Measurements from ENCODE around the gene FAM131B.

FAM131B gene

GRCh38 chr7:143315776-143316175 is 46.7 kb downstream of the FAM131B start, which contains the start of gene CLCN1:
Gene CLCN1 (plus strand): TSS chr7:143316111. CDS start chr7:143316213, 102 bp downstream.
- no peaks in the 10 kb centered on the region for H3K9me3 ChIP-seq (replicated peaks; ENCODE audit: insufficient read depth, low read length)
- H3K9ac ChIP-seq (ENCODE audit: low read length) = no peak within 1 kb of the TSS
- H3K79me2 ChIP-seq (ENCODE audit: low read length) = no peaks in the 10 kb centered on the region
- H3F3A ChIP-seq (ENCODE audit: insufficient read depth, low read length) = no peaks in the 10 kb centered on the region
- H3K27me3 ChIP-seq (replicated peaks; ENCODE audit: insufficient read depth, low read length) = no peaks in the 10 kb centered on the region
- no peaks in the 10 kb centered on the region for H3K4me1 ChIP-seq (ENCODE audit: low read length)
- H3K27ac ChIP-seq (ENCODE audit: low read length) = no peak within 1 kb of the TSS
- H3K36me3 ChIP-seq (replicated peaks; ENCODE audit: insufficient read depth, low read length) = no peaks in the 10 kb centered on the region
- H2AFZ ChIP-seq (ENCODE audit: low read length) = no peak within 1 kb of the TSS
- no peak within 1 kb of the TSS for H3K4me2 ChIP-seq (ENCODE audit: low read depth, low read length)
- H3K9me2 ChIP-seq (replicated peaks; ENCODE audit: insufficient read depth, low read length) = no peaks in the 10 kb centered on the region
- DNase-seq = no peak
- TF ChIP-seq, protein P1, sequence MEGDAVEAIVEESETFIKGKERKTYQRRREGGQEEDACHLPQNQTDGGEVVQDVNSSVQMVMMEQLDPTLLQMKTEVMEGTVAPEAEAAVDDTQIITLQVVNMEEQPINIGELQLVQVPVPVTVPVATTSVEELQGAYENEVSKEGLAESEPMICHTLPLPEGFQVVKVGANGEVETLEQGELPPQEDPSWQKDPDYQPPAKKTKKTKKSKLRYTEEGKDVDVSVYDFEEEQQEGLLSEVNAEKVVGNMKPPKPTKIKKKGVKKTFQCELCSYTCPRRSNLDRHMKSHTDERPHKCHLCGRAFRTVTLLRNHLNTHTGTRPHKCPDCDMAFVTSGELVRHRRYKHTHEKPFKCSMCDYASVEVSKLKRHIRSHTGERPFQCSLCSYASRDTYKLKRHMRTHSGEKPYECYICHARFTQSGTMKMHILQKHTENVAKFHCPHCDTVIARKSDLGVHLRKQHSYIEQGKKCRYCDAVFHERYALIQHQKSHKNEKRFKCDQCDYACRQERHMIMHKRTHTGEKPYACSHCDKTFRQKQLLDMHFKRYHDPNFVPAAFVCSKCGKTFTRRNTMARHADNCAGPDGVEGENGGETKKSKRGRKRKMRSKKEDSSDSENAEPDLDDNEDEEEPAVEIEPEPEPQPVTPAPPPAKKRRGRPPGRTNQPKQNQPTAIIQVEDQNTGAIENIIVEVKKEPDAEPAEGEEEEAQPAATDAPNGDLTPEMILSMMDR (IDR thresholded peaks at IDR 0.05; ENCODE audit: low read length) = no peak
- TF ChIP-seq EZH2phosphoT487 (IDR thresholded peaks at IDR 0.05; ENCODE audit: low read length) (no peak), EZH2 (optimal IDR thresholded peaks at IDR 0.05; ENCODE audit: low read depth, low read length) (no peak)
- H3K4me3 ChIP-seq (ENCODE audit: low read length) = no peak within 1 kb of the TSS
- H4K20me1 ChIP-seq (ENCODE audit: insufficient read depth, low read length) = no peaks in the 10 kb centered on the region

- no peak overlapping the region for H3K27ac ChIP-seq (ENCODE audit: low read length)
- H4K20me1 ChIP-seq (ENCODE audit: insufficient read depth, low read length) = no peaks in the 10 kb centered on the region
- no peak for TF ChIP-seq EZH2 (optimal IDR thresholded peaks at IDR 0.05; ENCODE audit: low read depth, low read length)
- TF ChIP-seq, protein P1 (IDR thresholded peaks at IDR 0.05; ENCODE audit: low read length) = no peak
- no peak overlapping the region for H3K4me2 ChIP-seq (ENCODE audit: low read depth, low read length)
- H3K9me2 ChIP-seq (replicated peaks; ENCODE audit: insufficient read depth, low read length) = no peaks in the 10 kb centered on the region
- H3K4me3 ChIP-seq (ENCODE audit: low read length) = no peak overlapping the region
- H3K9ac ChIP-seq (ENCODE audit: low read length) = no peak overlapping the region
- H3F3A ChIP-seq (ENCODE audit: insufficient read depth, low read length) = no peaks in the 10 kb centered on the region
- H3K4me1 ChIP-seq (ENCODE audit: low read length) = no peaks in the 10 kb centered on the region
- no peak overlapping the region for H2AFZ ChIP-seq (ENCODE audit: low read length)
- H3K79me2 ChIP-seq (ENCODE audit: low read length) = no peaks in the 10 kb centered on the region
- DNase-seq = no peak
- no peaks in the 10 kb centered on the region for H3K36me3 ChIP-seq (replicated peaks; ENCODE audit: insufficient read depth, low read length)
- no peaks in the 10 kb centered on the region for H3K9me3 ChIP-seq (replicated peaks; ENCODE audit: insufficient read depth, low read length)
- H3K27me3 ChIP-seq (replicated peaks; ENCODE audit: insufficient read depth, low read length) = no peaks in the 10 kb centered on the region
These were observed 48.4 kb downstream of the FAM131B start for GRCh38 chr7:143314127-143314526.

GRCh38 chr7:143308632-143309031 is 53.9 kb downstream of the FAM131B start:
- Histone ChIP-seq H3F3A (ENCODE audit: insufficient read depth, low read length) (no peaks in the 10 kb centered on the region), H3K9me3 (replicated peaks; ENCODE audit: insufficient read depth, low read length) (no peaks in the 10 kb centered on the region), H4K20me1 (ENCODE audit: insufficient read depth, low read length) (no peaks in the 10 kb centered on the region), H3K9ac (ENCODE audit: low read length) (no peak overlapping the region), H3K9me2 (replicated peaks; ENCODE audit: insufficient read depth, low read length) (no peaks in the 10 kb centered on the region), H3K79me2 (ENCODE audit: low read length) (no peaks in the 10 kb centered on the region), H2AFZ (ENCODE audit: low read length) (no peak overlapping the region), H3K4me3 (ENCODE audit: low read length) (no peak overlapping the region), H3K4me1 (ENCODE audit: low read length) (no peaks in the 10 kb centered on the region), H3K36me3 (replicated peaks; ENCODE audit: insufficient read depth, low read length) (peaks cover 15% of the 10 kb centered on the region; the same call in 1 of the 2 replicates), H3K27me3 (replicated peaks; ENCODE audit: insufficient read depth, low read length) (no peaks in the 10 kb centered on the region), H3K4me2 (ENCODE audit: low read depth, low read length) (no peak overlapping the region), H3K27ac (ENCODE audit: low read length) (no peak overlapping the region)
- TF ChIP-seq EZH2phosphoT487 (IDR thresholded peaks at IDR 0.05; ENCODE audit: low read length) (no peak), EZH2 (optimal IDR thresholded peaks at IDR 0.05; ENCODE audit: low read depth, low read length) (no peak)
- TF ChIP-seq, protein P1 (IDR thresholded peaks at IDR 0.05; ENCODE audit: low read length) = no peak
- DNase-seq = no peak

All from MM.1S (cell line).